ENCODE measurements around the gene SCAP. TPM values are rescaled to one million over a fixed set of nuclear protein-coding genes. Genes with fewer than 3 reads are reported as not detected.

Gene SCAP
- total RNA-seq, 1 experiment from 2014 or later, result 47.7 TPM

DNA sequence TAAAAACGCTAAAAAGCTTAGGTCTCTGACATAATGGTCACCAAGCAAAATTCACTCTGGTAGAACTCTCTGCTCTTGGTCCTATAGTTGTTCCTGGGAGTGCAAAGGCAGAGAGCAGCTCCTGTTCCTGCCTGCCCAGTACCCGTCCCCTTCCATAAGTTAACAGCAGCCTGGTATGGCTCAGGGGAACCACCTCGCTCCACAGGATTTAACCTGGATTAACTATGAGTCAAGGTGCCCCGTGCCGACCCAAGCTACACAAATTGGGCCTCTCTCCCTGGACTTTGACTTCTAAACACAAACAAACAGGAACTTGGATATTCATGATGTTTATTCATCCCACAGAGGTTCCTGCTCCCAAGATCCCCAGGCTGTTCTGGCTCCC lies 32.1 kb downstream of the SCAP start:
- DNase-seq (ENCODE audit: low read depth), result no peak
- in situ Hi-C loops (cut with HindIII; ENCODE audit: low pct_unique_long_range_greater_than_20kb, low sequenced_read_pairs), result no loop called here

DNA sequence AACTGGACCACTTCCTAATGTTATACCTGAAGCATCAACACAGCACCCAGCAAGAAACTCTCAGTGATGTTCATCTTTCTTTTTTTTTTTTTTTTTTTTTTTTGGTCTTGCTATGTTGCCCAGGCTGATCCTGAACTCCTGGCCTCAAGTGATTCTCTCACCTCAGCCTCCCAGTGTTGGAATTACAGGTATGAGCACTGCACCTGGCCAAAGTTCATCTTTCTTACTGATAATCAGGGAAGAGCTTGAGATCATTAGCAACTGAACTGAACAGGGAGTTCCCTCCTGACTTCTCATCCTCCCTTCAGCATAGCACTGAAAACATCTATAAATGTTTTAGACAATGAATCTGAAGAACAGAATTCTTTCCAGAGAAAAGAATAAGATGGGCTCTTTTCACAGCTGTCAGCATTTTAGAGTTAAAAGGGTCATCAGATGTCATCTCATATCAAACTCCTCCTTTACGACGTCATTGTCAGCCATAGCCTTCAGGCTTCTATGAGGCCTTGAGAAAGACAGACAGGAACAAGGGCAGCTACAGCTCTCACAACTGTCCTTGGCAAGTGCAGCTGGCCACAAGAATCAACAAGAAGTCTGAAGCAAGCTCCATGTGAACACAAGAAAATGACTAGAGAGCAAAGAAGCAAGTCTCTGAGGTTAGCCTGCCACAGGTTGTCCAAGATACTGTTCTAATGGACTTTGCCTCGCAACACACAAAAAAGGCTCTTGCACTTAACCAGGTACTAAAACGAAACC lies 33.8 kb downstream of the SCAP start:
- in situ Hi-C loops (cut with HindIII; ENCODE audit: low pct_unique_long_range_greater_than_20kb, low sequenced_read_pairs), result no loop called here
- no peak for DNase-seq (ENCODE audit: low read depth)

GRCh38 chr3:47440131-47440530 lies 35.6 kb downstream of the SCAP start:
- in situ Hi-C loops (cut with HindIII; ENCODE audit: low pct_unique_long_range_greater_than_20kb, low sequenced_read_pairs), result no loop called here
- DNase-seq (ENCODE audit: low read depth), result no peak

DNA sequence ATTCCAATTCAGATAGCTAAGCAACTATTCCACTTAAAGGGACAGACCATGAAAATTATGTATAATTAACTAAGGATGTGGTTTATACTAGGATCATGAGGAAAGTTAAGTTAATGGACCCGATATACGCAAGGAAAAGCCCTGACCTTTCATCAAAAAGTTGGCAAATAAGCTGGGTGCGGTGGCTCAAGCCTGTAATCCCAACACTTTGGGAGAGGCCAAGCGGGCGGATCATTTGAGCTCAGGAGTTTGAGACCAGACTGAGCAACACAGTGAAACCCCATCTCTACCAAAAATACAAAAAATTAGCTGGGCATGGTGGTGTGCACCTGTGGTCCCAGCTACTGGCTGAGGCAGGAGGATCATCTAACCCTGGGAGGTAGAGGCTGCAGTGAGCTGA lies 39.6 kb downstream of the SCAP start:
- DNase-seq (ENCODE audit: low read depth), result no peak
- in situ Hi-C loops (cut with HindIII; ENCODE audit: low pct_unique_long_range_greater_than_20kb, low sequenced_read_pairs), result no loop called here

DNA sequence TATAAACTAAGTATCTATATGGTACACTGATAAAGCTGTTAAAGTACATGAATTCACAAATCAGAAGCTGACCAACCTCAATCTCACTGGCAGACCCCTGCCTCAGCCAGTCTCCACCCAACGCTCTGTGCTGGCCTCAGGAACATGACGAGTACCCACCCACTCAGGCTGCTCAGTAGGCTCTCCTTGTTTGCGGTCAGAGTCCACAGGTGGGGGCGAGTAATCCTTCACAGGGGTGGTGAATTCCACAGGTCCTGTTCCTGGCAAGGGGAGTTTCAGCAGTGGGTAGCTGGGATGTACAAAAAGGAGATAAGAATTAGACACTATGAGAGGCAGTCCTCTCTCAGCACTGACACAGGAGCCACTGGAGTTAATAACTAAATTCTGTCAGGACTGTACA lies 40.9 kb downstream of the SCAP start:
- in situ Hi-C loops (cut with HindIII; ENCODE audit: low pct_unique_long_range_greater_than_20kb, low sequenced_read_pairs), result no loop called here

GRCh38 chr3:47433796-47434195 lies 41.9 kb downstream of the SCAP start:
- in situ Hi-C loops (cut with HindIII; ENCODE audit: low pct_unique_long_range_greater_than_20kb, low sequenced_read_pairs), result no loop called here
- no peak for DNase-seq (ENCODE audit: low read depth)

More for the DNA sequence above, 40.9 kb downstream of the SCAP start:
- DNase-seq (ENCODE audit: low read depth), result no peak

GRCh38 chr3:47432673-47433072 lies 43.1 kb downstream of the SCAP start:
- no peak for DNase-seq (ENCODE audit: low read depth)
- in situ Hi-C loops (cut with HindIII; ENCODE audit: low pct_unique_long_range_greater_than_20kb, low sequenced_read_pairs), result no loop called here

DNA sequence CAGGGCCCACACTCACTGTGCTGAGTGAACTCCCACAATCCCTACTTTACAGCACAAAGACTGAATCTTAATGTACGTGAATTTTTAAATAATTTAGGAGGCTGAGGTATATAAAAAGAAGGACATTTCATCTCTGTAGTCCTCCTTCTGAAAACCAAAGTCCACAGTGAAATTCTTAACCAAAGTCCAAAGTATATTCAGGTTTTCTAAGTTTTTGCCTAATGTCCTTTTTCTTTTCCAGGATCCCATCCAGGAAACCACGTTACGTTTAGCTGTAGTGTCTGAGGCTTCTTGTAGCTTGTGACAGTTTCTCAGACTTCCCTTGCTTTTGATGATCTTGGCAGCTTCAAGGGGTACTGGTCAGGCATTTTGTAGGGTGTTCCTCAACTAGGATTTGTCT lies 44.5 kb downstream of the SCAP start:
- in situ Hi-C loops (cut with HindIII; ENCODE audit: low pct_unique_long_range_greater_than_20kb, low sequenced_read_pairs), result no loop called here
- DNase-seq (ENCODE audit: low read depth), result no peak

- DNase-seq (ENCODE audit: low read depth), result no peak
- in situ Hi-C loops (cut with HindIII; ENCODE audit: low pct_unique_long_range_greater_than_20kb, low sequenced_read_pairs), result no loop called here
Observed at GRCh38 chr3:47430606-47431005, 45.1 kb downstream of the SCAP start.

GRCh38 chr3:47429476-47430270 lies 46.1 kb downstream of the SCAP start:
- DNase-seq (ENCODE audit: low read depth), result no peak
- in situ Hi-C loops (cut with HindIII; ENCODE audit: low pct_unique_long_range_greater_than_20kb, low sequenced_read_pairs), result no loop called here

DNA sequence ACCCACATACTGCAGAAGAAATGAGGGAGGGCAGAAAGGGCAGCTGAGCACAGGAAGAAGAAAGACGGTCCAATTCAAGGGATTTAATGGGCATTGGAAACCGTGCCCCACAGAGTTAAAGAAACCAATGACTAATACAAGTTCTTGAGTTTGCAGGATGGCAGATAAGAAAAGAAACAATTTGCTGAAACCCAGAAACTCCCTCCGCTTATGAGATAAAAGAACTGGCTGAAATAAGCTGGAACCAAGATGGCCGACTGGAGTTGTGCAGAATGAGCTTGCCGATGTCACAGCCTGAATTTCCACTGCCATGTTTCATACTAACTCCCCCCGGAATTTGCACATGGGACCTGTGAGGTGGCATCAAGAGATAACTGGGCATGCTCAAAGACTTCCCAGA lies 47.1 kb downstream of the SCAP start:
- DNase-seq (ENCODE audit: low read depth), result no peak
- in situ Hi-C loops (cut with HindIII; ENCODE audit: low pct_unique_long_range_greater_than_20kb, low sequenced_read_pairs), result no loop called here

DNA sequence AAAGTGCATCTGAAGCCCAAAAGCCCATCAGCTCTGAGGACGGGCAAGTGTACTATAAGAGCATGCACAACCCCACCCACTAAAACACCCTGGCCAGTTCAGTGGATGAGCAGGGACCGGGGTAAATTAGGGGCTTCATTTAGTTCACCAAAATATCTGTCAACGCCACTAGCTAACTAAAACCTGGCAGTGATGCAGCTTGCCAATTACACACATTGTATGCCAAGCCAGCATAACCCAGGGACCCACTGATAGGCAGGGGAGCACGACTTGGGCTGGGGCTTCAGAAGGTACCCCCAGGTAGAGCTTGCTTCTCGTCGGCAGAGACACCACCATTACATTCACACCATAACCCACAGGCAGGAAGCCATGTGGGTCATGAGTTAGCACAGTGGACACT lies 47.9 kb downstream of the SCAP start:
- in situ Hi-C loops (cut with HindIII; ENCODE audit: low pct_unique_long_range_greater_than_20kb, low sequenced_read_pairs), result no loop called here

DNA sequence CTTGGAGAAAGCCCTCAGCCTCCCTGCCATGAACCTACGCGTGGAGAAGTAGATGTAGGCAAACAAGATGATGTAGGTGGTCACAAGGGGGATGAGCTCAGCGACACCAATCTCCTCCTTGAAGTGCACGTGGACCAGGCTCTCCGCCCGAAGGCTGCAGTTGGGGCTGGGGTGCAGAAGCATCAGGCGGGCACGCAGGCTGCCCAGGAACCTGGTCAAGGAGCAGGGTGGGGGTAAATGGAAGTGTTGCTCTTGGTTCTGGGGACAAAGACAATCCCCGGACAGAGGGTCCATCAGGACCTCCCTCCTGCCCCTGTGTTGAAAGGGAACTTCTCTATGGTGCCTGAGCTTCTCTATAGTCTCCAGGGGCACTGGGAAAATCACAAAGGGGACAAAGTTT lies 49.8 kb downstream of the SCAP start:
- no peak for DNase-seq (ENCODE audit: low read depth)
- in situ Hi-C loops (cut with HindIII; ENCODE audit: low pct_unique_long_range_greater_than_20kb, low sequenced_read_pairs), result no loop called here

More for the DNA sequence above, 47.9 kb downstream of the SCAP start:
- DNase-seq (ENCODE audit: low read depth), result no peak

DNA sequence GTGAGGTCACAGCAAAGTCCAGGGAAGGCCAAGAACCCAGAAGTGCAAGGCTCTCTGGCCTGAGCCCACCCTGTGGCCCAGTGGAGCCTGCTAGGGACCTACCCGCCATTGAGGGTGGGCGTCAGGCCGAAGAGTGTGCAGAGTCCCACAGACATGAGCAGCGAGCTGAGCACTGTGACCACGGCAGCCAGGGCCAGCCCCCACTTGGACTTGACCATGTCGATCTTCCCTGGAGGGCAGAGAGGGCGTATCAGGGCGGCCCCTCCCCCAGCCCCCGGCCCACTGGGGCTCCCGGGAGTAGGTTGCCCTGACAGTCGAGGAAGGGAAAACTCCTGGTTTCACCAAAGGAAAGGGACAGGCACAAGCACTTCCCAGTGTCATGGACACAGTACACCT lies 50.4 kb downstream of the SCAP start:
- in situ Hi-C loops (cut with HindIII; ENCODE audit: low pct_unique_long_range_greater_than_20kb, low sequenced_read_pairs), result no loop called here
- DNase-seq (ENCODE audit: low read depth), result no peak

DNA sequence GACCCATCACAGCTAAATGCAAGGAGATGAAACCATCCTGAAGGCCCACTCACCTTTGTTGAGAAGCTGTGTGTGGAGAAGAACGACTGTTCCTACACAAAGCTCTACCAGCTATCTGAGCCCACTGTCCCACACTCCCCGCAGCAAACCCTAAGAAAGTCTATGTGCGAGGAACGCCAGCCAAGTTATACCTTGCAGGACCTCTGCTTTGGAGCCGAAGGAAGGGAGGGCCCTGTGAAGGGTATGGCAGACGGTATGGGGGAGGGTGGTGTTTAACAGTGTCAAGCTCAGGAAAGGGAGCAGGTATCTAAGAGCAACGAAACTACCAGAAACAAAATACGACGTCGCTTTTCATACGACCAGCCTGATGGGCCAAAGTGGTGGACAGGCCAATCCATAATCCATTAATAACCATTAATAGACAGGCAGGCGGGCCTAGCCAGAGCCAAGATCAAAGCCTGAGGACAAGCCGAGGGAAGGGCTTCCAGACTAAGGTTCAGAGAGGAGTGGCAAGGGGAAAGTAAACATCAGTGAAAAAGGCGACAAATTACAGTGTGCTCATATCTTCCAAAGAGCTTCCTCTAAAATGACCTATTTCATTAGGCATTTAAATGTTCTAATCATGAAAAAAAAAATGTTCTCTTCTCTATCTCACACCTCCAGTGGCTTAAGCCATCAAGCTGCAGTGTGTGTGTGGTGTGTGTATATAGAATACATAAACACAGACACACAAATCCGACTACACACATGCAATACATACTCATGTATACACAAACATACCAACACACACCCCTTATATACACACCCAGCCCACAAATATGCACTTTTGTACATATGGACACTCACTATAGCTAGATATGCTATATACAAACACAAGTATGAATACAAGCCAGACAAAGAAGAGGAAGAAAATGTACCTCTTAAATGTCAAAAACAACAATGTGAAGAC lies 51.0 kb downstream of the SCAP start:
- in situ Hi-C loops (cut with HindIII; ENCODE audit: low pct_unique_long_range_greater_than_20kb, low sequenced_read_pairs), result no loop called here
- no peak for DNase-seq (ENCODE audit: low read depth)

DNA sequence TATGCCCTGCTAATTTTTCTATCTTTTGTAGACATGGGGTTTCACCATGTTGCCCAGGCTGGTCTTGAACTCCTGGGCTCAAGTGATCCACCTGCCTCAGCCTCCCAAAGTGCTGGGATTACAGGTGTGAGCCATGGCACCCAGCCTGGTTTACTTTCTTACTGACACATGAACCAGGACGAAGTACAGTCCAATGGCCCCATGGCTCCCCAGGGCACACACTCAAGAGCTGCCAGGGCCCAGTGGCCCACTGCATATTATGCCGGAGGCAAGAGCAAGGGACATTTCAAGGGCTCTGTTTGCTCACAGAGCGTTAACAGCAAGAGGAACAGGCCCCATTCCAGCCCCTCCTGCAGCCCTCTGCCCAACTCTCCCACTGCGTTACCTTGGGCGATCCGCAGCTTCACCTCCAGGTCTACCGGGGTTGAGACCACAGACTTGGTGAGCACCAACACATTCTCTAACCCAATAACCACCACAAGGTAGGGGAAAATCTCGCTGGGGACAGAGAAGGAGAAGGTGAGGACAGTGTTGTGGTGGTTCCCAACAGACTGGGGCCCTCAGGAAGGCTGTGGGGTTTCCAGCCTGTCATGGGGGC lies 52.1 kb downstream of the SCAP start:
- DNase-seq (ENCODE audit: low read depth), result no peak
- in situ Hi-C loops (cut with HindIII; ENCODE audit: low pct_unique_long_range_greater_than_20kb, low sequenced_read_pairs), result no loop called here

DNA sequence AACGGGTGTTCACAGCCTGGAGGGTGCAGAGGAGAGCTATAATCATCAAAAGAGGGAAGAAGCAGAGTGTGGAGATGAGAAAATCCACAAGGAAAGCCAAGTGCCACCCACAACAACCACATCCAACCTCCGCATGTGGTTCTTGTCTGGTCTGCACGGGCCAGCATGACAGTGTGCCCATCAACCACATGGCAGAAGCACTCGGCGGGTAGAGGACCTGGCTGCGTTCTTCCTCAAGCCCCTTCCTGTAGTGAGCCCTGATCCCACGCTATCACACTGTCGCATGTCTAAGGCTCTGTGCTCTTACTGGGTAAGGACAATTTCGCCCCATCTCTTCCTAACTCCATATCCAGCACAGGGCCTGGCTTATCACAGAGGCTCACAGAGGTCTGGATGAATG lies 53.0 kb downstream of the SCAP start:
- no peak for DNase-seq (ENCODE audit: low read depth)
- in situ Hi-C loops (cut with HindIII; ENCODE audit: low pct_unique_long_range_greater_than_20kb, low sequenced_read_pairs), result no loop called here
